Tibial nerve (tissue), 3 donors: Measurements from ENCODE around the gene CFAP46.

Experiments
- POLR2A ChIP-seq, 2 donors: fragments of 450-650 bp; IDR thresholded peaks; one replicate each; pipeline ENCODE4 v1.6.1; 2017; ENCODE audit warnings: antibody characterized with exemption in 2 of 2, mild to moderate bottlenecking in 2 of 2, moderate library complexity in 2 of 2
- TF ChIP-seq, protein P1 (sequence below), 5 experiments: fragments of 200-600 bp in 3 of 5; fragments of 450-650 bp in 2 of 5; sonication (generic) in 3 of 5; IDR thresholded peaks; one replicate each; pipeline ENCODE4 v1.5.1; 2016 to 2019; ENCODE audit warnings: antibody characterized with exemption in 5 of 5, mild to moderate bottlenecking in 3 of 5, moderate library complexity in 2 of 5

DNA sequence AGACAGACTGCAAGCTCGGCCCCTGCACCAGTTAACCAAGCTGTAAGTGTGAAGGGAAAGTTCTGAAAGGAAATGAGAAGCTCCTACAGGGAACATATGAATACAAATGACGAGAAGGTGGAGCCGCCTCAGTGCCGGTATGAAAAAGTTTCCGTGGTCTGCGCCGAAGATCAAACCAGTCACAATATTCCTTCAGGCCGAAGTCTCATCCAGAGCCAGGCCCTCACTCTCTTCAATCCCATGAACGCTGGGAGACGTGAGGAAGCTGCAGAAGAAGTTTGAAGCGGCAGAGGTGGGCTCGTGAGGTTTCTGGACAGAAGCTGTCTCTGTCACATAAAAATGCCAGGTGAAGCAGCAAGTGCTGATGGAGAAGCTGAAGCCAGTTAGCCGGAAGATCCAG, 71.9 kb downstream of the CFAP46 start:
- no peak for TF ChIP-seq POLR2A (IDR thresholded peaks at IDR 0.05)
- TF ChIP-seq, protein P1, sequence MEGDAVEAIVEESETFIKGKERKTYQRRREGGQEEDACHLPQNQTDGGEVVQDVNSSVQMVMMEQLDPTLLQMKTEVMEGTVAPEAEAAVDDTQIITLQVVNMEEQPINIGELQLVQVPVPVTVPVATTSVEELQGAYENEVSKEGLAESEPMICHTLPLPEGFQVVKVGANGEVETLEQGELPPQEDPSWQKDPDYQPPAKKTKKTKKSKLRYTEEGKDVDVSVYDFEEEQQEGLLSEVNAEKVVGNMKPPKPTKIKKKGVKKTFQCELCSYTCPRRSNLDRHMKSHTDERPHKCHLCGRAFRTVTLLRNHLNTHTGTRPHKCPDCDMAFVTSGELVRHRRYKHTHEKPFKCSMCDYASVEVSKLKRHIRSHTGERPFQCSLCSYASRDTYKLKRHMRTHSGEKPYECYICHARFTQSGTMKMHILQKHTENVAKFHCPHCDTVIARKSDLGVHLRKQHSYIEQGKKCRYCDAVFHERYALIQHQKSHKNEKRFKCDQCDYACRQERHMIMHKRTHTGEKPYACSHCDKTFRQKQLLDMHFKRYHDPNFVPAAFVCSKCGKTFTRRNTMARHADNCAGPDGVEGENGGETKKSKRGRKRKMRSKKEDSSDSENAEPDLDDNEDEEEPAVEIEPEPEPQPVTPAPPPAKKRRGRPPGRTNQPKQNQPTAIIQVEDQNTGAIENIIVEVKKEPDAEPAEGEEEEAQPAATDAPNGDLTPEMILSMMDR (IDR thresholded peaks at IDR 0.05), result no peak
